22Rv1 (cell line): ENCODE measurements around the gene LRIT1.

Source experiments
- H3K27ac ChIP-seq: fragments of 450-650 bp; 2 replicates; pipeline ENCODE4 v1.5.1; 2017
- ZFX ChIP-seq: fragments of 450-650 bp; IDR thresholded peaks from 2 replicates; pipeline ENCODE4 v1.6.1; 2017; ENCODE audit warnings: antibody characterized with exemption, borderline replicate concordance
- TF ChIP-seq, protein P1 (sequence below): fragments of 450-650 bp; IDR thresholded peaks from 2 replicates; pipeline ENCODE4 v1.5.1; 2017; ENCODE audit warnings: mild to moderate bottlenecking

The LRIT1 gene

DNA sequence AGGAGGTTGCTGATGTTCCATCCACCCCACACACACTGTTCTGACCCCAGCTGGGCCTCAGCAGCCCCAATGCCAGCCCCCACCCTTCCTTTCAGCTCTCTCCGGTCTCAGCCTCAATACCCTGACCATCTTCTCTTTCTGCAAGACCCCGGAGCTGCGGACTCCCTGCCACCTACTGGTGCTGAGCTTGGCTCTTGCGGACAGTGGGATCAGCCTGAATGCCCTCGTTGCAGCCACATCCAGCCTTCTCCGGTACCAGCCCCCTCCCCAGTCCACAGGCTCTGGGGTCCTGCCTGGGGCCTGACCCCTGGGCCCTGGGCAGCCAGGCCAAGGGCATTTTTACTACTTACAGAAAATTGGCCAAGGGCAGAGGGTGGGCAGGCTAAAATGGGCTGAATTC lies 6.2 kb upstream of the LRIT1 start:
- H3K27ac ChIP-seq: no peak overlapping the region
- TF ChIP-seq ZFX: no peak
- TF ChIP-seq, protein P1, sequence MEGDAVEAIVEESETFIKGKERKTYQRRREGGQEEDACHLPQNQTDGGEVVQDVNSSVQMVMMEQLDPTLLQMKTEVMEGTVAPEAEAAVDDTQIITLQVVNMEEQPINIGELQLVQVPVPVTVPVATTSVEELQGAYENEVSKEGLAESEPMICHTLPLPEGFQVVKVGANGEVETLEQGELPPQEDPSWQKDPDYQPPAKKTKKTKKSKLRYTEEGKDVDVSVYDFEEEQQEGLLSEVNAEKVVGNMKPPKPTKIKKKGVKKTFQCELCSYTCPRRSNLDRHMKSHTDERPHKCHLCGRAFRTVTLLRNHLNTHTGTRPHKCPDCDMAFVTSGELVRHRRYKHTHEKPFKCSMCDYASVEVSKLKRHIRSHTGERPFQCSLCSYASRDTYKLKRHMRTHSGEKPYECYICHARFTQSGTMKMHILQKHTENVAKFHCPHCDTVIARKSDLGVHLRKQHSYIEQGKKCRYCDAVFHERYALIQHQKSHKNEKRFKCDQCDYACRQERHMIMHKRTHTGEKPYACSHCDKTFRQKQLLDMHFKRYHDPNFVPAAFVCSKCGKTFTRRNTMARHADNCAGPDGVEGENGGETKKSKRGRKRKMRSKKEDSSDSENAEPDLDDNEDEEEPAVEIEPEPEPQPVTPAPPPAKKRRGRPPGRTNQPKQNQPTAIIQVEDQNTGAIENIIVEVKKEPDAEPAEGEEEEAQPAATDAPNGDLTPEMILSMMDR: no peak

DNA sequence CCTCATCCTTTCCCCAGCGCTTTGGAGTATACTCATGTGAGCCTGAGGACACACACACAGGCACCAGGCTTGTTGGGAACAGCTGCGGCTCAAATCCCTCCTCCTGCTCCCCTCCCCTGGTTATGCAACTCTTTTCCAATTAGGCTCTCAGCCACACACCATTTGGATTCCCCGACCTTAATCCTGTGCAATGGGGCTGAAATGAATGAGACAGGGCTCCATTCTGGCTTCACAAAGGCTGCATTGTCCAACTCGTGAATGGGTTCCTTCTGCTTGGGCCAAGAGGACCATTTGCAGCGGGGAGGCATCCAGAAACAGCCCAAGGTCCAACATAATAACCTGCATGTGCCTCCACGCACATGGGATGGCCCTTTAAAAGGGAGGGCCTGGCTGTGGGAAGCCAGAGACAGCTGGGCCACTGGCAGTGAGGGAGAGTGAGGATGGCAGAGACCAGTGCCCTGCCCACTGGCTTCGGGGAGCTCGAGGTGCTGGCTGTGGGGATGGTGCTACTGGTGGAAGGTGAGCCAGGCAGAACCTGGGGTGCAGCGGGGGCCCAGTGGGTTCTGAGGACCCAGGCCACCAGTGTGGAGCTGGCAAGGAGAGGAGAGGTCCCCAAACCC lies 3.4 kb upstream of the LRIT1 start, which contains the start of gene RGR:
Gene RGR, plus strand, starts transcription at position 403 of the 620 bp plus-strand sequence. Its CDS starts 38 bp downstream, at position 441.
- H3K27ac ChIP-seq: no peak within 1 kb of the TSS
- no peak for TF ChIP-seq ZFX
- TF ChIP-seq, protein P1: no peak

DNA sequence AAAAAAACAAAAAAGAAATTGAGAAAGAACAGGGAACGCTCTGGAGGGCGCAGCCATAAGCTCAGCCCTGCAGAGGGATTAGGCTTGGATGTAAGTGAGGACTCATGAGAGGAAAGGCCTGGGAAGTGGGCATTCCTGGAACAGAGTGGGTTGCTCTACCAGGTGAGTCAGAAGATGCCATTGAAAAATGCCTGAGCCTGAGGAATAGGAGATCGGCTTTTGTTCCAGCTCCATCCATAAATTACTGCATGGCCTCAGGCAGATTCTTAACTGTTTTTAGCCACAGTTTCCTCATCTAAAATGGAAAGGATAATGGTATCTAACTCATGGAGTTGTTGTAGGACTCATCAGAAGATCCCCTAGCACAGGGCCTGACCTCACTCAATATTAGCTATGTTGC lies 2.4 kb upstream of the LRIT1 start:
- H3K27ac ChIP-seq: no peak overlapping the region
- TF ChIP-seq ZFX: no peak
- TF ChIP-seq, protein P1: no peak

DNA sequence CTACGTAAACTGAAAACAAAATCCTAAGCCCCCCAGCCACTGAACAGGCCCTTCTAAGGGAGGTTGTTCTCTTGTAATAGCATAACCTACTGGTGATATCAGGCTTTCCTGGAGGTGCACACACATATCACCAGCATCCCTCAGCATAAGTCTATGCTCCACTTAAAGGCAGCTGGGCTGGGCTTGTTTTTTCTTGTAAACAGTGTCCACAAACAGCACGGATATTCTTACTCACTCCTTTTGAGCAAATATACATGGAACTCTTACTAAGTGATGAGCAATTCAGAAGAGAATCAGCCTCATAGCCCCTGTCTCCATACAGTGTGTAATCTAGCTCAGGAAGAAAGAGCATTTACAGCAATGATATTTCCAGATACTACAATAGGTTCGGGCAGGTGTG lies 2.4 kb downstream of the LRIT1 start:
- no peak overlapping the region for H3K27ac ChIP-seq
- no peak for TF ChIP-seq ZFX
- TF ChIP-seq, protein P1: no peak

DNA sequence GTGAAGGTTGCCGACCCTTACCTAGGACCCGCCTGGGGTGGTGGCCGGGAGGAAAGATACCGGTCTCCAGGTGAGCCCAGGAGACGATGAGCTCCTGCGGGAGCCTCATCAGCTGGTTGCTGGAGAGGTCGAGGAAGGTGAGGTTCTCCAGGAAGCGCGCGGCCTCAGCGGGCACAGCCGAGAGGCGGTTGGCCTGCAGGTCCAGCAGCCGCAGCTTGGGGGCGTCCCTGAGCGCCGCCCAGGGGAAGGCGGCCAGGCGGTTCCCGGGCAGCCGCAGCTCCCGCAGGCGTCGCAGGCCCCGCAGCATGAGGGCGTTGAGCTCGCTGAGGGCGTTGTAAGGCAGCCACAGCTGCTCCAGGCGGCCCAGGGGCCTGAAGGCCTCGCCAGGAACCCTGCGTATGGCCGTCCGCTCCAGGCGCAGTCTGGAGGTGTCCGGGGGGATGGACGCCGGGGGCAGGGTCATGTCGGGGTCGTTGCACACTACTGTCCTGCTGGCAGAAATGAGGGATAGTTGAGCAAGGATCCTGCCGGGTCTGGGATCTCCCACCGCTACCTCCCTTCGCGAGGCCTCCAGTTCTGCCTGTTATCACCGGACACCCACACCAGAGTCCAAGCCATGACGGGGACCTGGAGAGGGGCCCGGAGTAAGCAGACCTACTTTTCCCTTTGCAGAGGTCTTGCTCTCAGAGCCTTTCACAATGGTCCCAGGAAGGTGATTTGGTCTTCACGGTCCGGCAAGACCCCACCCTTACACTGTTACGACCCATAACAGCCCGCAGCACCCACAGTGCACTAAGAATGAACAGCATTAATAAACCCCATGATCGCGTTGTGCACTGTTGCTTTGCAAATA lies 3.9 kb downstream of the LRIT1 start:
- TF ChIP-seq, protein P1: peak; percentile 35
- TF ChIP-seq ZFX: no peak
- no peak overlapping the region for H3K27ac ChIP-seq

DNA sequence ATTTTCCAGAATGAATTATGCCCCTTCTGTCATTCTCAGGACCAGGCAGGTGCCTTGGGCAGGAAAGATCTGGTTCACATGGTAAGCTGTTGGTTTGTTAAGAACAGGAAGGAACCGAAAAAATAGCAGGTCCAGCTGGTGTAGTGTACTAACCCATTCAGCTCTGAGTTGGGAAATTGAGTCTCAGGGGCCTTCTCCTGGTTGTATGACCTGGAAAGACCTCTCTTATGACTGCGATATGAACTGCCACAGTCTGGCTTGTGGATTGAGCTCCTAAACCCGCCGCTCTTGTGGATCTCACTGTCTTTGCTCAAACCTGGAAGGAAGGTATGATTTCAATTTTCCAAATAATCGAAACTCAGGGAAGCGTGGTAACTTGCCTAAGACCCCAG lies 4.5 kb downstream of the LRIT1 start:
- no peak for TF ChIP-seq ZFX
- TF ChIP-seq, protein P1: no peak
- H3K27ac ChIP-seq: no peak overlapping the region

DNA sequence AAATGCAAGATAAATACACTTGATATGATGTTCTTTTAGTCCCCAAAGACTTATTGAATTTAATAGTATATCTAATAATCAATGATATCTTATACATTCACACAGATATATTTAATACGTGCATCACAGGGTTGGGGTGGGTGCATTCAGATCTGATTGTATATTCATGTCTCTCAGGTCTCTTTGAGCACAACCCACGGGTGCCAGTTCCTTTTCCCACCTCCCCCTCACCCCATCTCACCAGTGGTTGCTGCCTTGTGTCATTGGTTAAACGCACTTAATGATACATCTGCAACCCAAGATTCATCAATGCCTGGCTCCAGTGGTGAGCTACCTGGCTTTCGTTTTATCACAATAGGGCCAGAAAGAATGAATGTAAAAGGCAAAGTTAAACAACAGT lies 6.2 kb downstream of the LRIT1 start:
- TF ChIP-seq, protein P1: no peak
- H3K27ac ChIP-seq: no peak overlapping the region
